VCaP (cell line): ENCODE data around the gene PSMG2.

Experiments
- H3K27ac ChIP-seq: fragments of 450-650 bp; 2 replicates; pipeline ENCODE4 v1.5.1; 2017
- TF ChIP-seq, protein P1 (sequence below): fragments of 450-650 bp; conservative IDR thresholded peaks from 2 replicates; pipeline ENCODE4 v1.5.1; 2017; ENCODE audit warnings: mild to moderate bottlenecking, moderate library complexity

The PSMG2 gene

DNA sequence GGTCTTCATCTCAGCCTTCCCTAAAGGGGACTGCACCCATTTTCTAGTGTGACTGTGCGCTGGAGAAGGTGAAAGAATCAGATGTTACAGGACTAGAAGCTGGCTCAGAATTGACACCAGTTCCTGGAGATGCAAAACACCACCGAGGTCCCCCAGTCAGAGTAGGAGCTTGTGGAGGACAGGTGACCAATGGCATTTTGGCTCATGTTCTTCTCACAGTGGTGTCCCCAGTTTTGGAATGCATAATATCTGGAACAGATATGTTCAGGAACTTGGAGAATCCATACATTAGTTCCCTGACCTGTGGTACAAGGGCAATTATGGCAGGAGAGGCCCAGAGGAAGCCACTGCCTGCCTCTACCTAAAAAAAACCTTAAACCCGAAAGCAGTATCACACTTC lies 66.3 kb downstream of the PSMG2 start:
- TF ChIP-seq, protein P1, sequence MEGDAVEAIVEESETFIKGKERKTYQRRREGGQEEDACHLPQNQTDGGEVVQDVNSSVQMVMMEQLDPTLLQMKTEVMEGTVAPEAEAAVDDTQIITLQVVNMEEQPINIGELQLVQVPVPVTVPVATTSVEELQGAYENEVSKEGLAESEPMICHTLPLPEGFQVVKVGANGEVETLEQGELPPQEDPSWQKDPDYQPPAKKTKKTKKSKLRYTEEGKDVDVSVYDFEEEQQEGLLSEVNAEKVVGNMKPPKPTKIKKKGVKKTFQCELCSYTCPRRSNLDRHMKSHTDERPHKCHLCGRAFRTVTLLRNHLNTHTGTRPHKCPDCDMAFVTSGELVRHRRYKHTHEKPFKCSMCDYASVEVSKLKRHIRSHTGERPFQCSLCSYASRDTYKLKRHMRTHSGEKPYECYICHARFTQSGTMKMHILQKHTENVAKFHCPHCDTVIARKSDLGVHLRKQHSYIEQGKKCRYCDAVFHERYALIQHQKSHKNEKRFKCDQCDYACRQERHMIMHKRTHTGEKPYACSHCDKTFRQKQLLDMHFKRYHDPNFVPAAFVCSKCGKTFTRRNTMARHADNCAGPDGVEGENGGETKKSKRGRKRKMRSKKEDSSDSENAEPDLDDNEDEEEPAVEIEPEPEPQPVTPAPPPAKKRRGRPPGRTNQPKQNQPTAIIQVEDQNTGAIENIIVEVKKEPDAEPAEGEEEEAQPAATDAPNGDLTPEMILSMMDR = no peak

GRCh38 chr18:12769644-12770440 lies 67.0 kb downstream of the PSMG2 start:
- no peak overlapping the region for H3K27ac ChIP-seq
- TF ChIP-seq, protein P1 = no peak

More for the DNA sequence above, 66.3 kb downstream of the PSMG2 start:
- H3K27ac ChIP-seq = no peak overlapping the region

DNA sequence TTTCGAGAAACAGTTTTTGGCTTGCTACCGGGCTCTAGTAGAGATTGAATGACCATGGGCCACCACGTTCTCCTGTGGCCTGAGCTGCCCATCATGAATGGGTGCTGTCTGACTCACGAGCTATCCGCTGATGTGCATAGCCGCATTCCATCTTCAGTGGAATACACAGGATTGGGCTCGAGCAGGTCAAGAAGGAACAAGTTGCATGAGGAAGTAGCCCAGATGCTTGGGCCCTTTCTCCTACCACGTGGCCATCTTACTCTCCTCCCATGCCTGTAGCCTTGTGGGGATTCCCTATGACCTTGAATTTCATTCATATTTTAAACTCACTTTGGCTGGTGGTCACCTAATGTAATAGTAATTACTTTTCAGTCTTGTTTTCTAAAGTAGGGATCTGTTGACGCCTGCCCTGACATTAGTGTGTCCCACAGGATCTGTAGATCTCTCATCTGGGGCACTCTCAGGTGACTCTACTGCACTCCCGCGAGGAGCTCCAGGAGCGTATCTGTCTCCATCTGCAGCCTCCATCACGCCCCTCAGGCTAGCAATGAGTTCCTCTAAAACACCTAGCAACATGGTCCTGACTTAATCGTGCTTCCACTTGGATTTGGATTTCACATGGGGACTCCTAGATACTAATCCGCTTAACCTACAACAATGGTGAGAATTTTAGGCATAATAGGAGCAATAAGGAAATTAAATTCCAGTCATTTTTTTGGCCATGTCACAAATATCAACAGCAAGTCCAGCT lies 67.8 kb downstream of the PSMG2 start:
- TF ChIP-seq, protein P1 = no peak
- H3K27ac ChIP-seq = no peak overlapping the region

DNA sequence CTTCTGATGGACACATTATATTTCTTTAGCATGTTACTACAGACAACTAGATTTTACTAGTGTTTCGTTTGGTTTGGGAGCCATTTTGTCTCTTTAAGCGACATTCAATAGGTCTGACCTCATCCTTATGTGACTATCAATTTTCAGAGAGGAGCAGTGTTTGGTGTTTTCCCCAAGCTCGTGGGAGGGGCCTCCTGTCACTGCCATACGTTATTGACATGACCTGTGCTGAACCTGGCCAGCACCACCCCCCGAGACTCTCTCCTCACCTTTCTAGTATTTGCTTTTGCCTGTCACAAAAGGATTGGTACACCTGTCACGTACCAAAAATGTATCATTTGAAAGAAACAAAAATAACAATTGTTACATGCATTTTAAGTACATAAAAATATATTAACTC lies 69.3 kb downstream of the PSMG2 start:
- TF ChIP-seq, protein P1 = no peak
- no peak overlapping the region for H3K27ac ChIP-seq

- H3K27ac ChIP-seq = no peak overlapping the region
- TF ChIP-seq, protein P1 = no peak
Observed at GRCh38 chr18:12773369-12773768, 70.5 kb downstream of the PSMG2 start.

DNA sequence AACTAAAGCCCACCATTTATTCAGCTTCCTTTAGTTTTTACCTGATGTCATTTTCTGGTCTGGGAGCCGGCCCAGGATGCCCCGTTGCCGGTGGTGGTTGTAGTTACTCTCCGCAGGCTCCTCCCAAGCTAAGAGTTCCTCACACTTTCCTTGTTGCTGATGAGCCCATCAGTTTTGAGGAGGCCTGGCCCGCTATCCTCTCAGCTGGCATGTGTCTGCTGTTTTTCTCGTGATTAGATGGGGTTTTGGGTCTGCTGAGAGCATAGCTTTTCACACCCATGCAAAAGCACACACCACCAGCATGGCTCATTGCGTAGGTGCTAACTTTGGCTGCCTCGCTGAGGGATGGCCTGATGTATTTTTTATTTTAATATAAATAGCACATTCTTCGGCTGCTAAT lies 72.1 kb downstream of the PSMG2 start:
- TF ChIP-seq, protein P1 = no peak
- no peak overlapping the region for H3K27ac ChIP-seq
